SK-N-SH (cell line): ENCODE data around the gene GSTCD. TPM values are rescaled to one million over a fixed set of nuclear protein-coding genes. Genes with fewer than 3 reads are reported as not detected.

ENCODE experiments used
- CTCF ChIA-PET: fragments of 300-600, 350-600 bp; formaldehyde crosslinking; extraction: SDS; loops from one replicate; lab custom pipeline; 2021; lab: Yijun Ruan, JAX
- POLR2A ChIA-PET: fragments of 350-600 bp; sonication (Branson Sonifier 250); formaldehyde crosslinking; extraction: SDS; loops from one replicate; lab custom pipeline; 2020; ENCODE audit warnings: antibody characterized with exemption, inconsistent platforms; lab: Yijun Ruan, JAX
- DNase-seq: peaks from one replicate; pipeline ENCODE4 v3.0.0; 2012
- H2AFZ ChIP-seq: fragments of 200-600 bp; sonication (generic); 2 replicates; pipeline ENCODE4 v1.8.1; 2016; ENCODE audit warnings: antibody characterized with exemption, mild to moderate bottlenecking, low read depth
- H3F3A ChIP-seq: fragments of 200-600 bp; sonication (generic); replicated peaks from 2 replicates; pipeline ENCODE3; 2016; ENCODE audit warnings: antibody characterized with exemption, mild to moderate bottlenecking; ENCODE audit not compliant: insufficient read depth
- H3K27ac ChIP-seq, 2 experiments: fragments of 200-500 bp in 1 of 2; fragments of 200-600 bp in 1 of 2; sonication (Bioruptor generic) in 1 of 2; sonication (generic), shearing (Covaris generic) in 1 of 2; 2 replicates each; pipeline versions ENCODE4 v1.5.1 to v1.6.1; 2014 to 2016; ENCODE audit warnings: low read depth in 2 of 2, inconsistent platforms in 1 of 2, low read length in 1 of 2, mild to moderate bottlenecking in 1 of 2, mixed read lengths in 1 of 2
- H3K27me3 ChIP-seq: fragments of 200-600 bp; sonication (generic), shearing (Covaris generic); 2 replicates; pipeline ENCODE4 v1.6.1; 2016; ENCODE audit warnings: mixed run types; ENCODE audit not compliant: insufficient read depth
- H3K36me3 ChIP-seq, 2 experiments: fragments of 200-500 bp in 1 of 2; fragments of 200-600 bp in 1 of 2; sonication (Bioruptor generic) in 1 of 2; sonication (generic) in 1 of 2; replicated peaks in 1 of 2; 2 replicates each; pipeline versions ENCODE3 to v1.5.1; 2014 to 2016; ENCODE audit warnings: low read length in 1 of 2, mild to moderate bottlenecking in 1 of 2; ENCODE audit not compliant: insufficient read depth in 2 of 2, control insufficient read depth in 1 of 2
- H3K4me1 ChIP-seq, 2 experiments: fragments of 200-500 bp in 1 of 2; fragments of 200-600 bp in 1 of 2; sonication (Bioruptor generic) in 1 of 2; sonication (generic), shearing (Covaris generic) in 1 of 2; 2 replicates each; pipeline versions ENCODE4 v1.5.1 to v1.6.1; 2014 to 2016; ENCODE audit warnings: low read depth in 1 of 2, low read length in 1 of 2, mixed run types in 1 of 2; ENCODE audit not compliant: insufficient read depth in 2 of 2, control insufficient read depth in 1 of 2
- H3K4me2 ChIP-seq: fragments of 200-600 bp; sonication (generic), shearing (Covaris generic); 2 replicates; pipeline ENCODE4 v1.6.1; 2017; ENCODE audit warnings: mixed run types
- H3K4me3 ChIP-seq, 2 experiments: fragments of 200-500 bp in 1 of 2; fragments of 200-600 bp in 1 of 2; sonication (Bioruptor generic) in 1 of 2; sonication (generic), shearing (Covaris generic) in 1 of 2; 2 replicates each; pipeline versions ENCODE4 v1.5.1 to v1.8.1; 2014 to 2016; ENCODE audit warnings: low read depth in 2 of 2, inconsistent platforms in 1 of 2, low read length in 1 of 2, mild to moderate bottlenecking in 1 of 2, mixed read lengths in 1 of 2, moderate library complexity in 1 of 2
- H3K79me2 ChIP-seq: fragments of 200-600 bp; sonication (generic); 2 replicates; pipeline ENCODE4 v1.8.1; 2017; ENCODE audit warnings: mild to moderate bottlenecking; ENCODE audit not compliant: insufficient read depth
- H3K9ac ChIP-seq: fragments of 200-600 bp; sonication (generic); 2 replicates; pipeline ENCODE4 v1.6.1; 2017; ENCODE audit warnings: mixed run types
- H3K9me2 ChIP-seq: fragments of 200-600 bp; sonication (generic); 2 replicates; pipeline ENCODE4 v1.6.1; 2017; ENCODE audit warnings: mixed run types
- H3K9me3 ChIP-seq: fragments of 200-600 bp; sonication (generic); 2 replicates; pipeline ENCODE4 v1.6.1; 2017; ENCODE audit warnings: mixed run types, mild to moderate bottlenecking, moderate library complexity
- H4K20me1 ChIP-seq: fragments of 200-600 bp; sonication (generic); 2 replicates; pipeline ENCODE4 v1.6.1; 2017; ENCODE audit warnings: mild to moderate bottlenecking, mixed run types; ENCODE audit not compliant: insufficient read depth
- CHD2 ChIP-seq: fragments of 150-350 bp; IDR thresholded peaks from 2 replicates; pipeline ENCODE4 v1.6.1; 2018; ENCODE audit warnings: low read length; ENCODE audit not compliant: partially characterized antibody
- CTCF ChIP-seq: fragments of 200-600 bp; sonication (generic); IDR thresholded peaks from 2 replicates; pipeline ENCODE4 v1.6.1; 2017; ENCODE audit warnings: antibody characterized with exemption, mild to moderate bottlenecking, moderate library complexity
- ELF1 ChIP-seq: IDR thresholded peaks from 2 replicates; pipeline ENCODE4 v1.4.0; 2012
- EP300 ChIP-seq, 2 experiments: IDR thresholded peaks; 2 replicates each; pipeline versions ENCODE4 v1.4.0 to v1.6.1; 2012; ENCODE audit warnings: borderline replicate concordance in 1 of 2, low read depth in 1 of 2, low read length in 1 of 2
- FOXJ3 ChIP-seq: sonication (generic); formaldehyde crosslinking; IDR thresholded peaks from 2 replicates; pipeline ENCODE4 v1.5.1; 2020; ENCODE audit warnings: mild to moderate bottlenecking, missing genetic modification reagents
- FOXM1 ChIP-seq: IDR thresholded peaks from 2 replicates; pipeline ENCODE4 v1.4.0; 2012; ENCODE audit warnings: low read depth, mild to moderate bottlenecking
- GABPA ChIP-seq: IDR thresholded peaks from 2 replicates; pipeline ENCODE4 v1.4.0; 2012; ENCODE audit warnings: low read depth, mild to moderate bottlenecking
- GATA2 ChIP-seq: sonication (generic); formaldehyde crosslinking; IDR thresholded peaks from 2 replicates; pipeline ENCODE4 v1.5.0; 2020; ENCODE audit warnings: mild to moderate bottlenecking, missing genetic modification reagents
- IRF3 ChIP-seq: fragments of 150-350 bp; IDR thresholded peaks from 2 replicates; pipeline ENCODE4 v1.6.1; 2016; ENCODE audit warnings: mild to moderate bottlenecking, low read depth, low read length
- MXI1 ChIP-seq: IDR thresholded peaks from 2 replicates; pipeline ENCODE4 v1.6.1; 2012; ENCODE audit warnings: mild to moderate bottlenecking, low read depth, low read length, improper control_type of control experiment
- NFIC ChIP-seq: IDR thresholded peaks from 2 replicates; pipeline ENCODE4 v1.4.0; 2012; ENCODE audit warnings: borderline replicate concordance
- PBX3 ChIP-seq: IDR thresholded peaks from 2 replicates; pipeline ENCODE4; 2012
- POLR2AphosphoS5 ChIP-seq: IDR thresholded peaks from 2 replicates; pipeline ENCODE4 v1.6.1; 2012; ENCODE audit warnings: low read depth, low read length
- RAD21 ChIP-seq: IDR thresholded peaks from 2 replicates; pipeline ENCODE4 v1.6.1; 2012; ENCODE audit warnings: mild to moderate bottlenecking, low read length
- RCOR1 ChIP-seq: fragments of 150-350 bp; IDR thresholded peaks from 2 replicates; pipeline ENCODE4 v1.6.1; 2017; ENCODE audit warnings: antibody characterized with exemption, low read length
- SIN3A ChIP-seq: IDR thresholded peaks from 2 replicates; pipeline ENCODE4 v1.6.1; 2012; ENCODE audit warnings: low read depth, mild to moderate bottlenecking, low read length, moderate library complexity, borderline replicate concordance
- SMC3 ChIP-seq: IDR thresholded peaks from 2 replicates; pipeline ENCODE4 v1.6.1; 2012; ENCODE audit warnings: low read depth, low read length, improper control_type of control experiment
- TAF1 ChIP-seq: IDR thresholded peaks from 2 replicates; pipeline ENCODE4 v1.6.1; 2012; ENCODE audit warnings: low read depth, mild to moderate bottlenecking, low read length, moderate library complexity, borderline replicate concordance
- TCF12 ChIP-seq: IDR thresholded peaks from 2 replicates; pipeline ENCODE4 v1.4.0; 2012
- TEAD4 ChIP-seq: IDR thresholded peaks from 2 replicates; pipeline ENCODE4 v1.4.0; 2012; ENCODE audit warnings: mild to moderate bottlenecking, borderline replicate concordance; ENCODE audit not compliant: insufficient read depth
- USF1 ChIP-seq: IDR thresholded peaks from 2 replicates; pipeline ENCODE4 v1.4.0; 2012; ENCODE audit warnings: low read depth, borderline replicate concordance
- USF2 ChIP-seq: fragments of 150-350 bp; IDR thresholded peaks from 2 replicates; pipeline ENCODE4 v1.6.1; 2017; ENCODE audit warnings: antibody characterized with exemption, low read length, low read depth, borderline replicate concordance
- YY1 ChIP-seq: IDR thresholded peaks from 2 replicates; pipeline ENCODE4 v1.4.0; 2012; ENCODE audit warnings: low read depth, mild to moderate bottlenecking
- ZBTB33 ChIP-seq: IDR thresholded peaks from 2 replicates; pipeline ENCODE4 v1.4.0; 2012; ENCODE audit warnings: low read depth, borderline replicate concordance
- WGBS: methylation state at CpG from one replicate; pipeline ENCODE4 v1.1.6; 2017; ENCODE audit warnings: low lambda C conversion rate; 5-methylcytosine and 5-hydroxymethylcytosine counted together
- polyA plus RNA-seq, 3 experiments: library from polyadenylated mRNA; depleted of rRNA; stranded (reverse); fragments of >200 nt; gene quantifications; 2 replicates each; pipeline ENCODE4 v1.2.3, GENCODE V29; 2012

The GSTCD gene
- 4.8 and 7.1 TPM in 2 replicates for polyA plus RNA-seq (2012; rRNA removed)
- polyA plus RNA-seq (2012; cell fraction: cytosol; rRNA removed) = 6.7 and 7.3 TPM in 2 replicates
- polyA plus RNA-seq (2012; cell fraction: nucleus; rRNA removed) = 6.2 and 6.6 TPM in 2 replicates

- ChIA-PET POLR2A (no interaction called here), CTCF (interaction anchor here (0.7 to 1.7 kb wide), 4 partner anchors 187 to 620 kb away, joined by 3 to 6 read pairs (median 3); partner anchors contain the start of gene PPA2)
- Histone ChIP-seq H3K4me1 (peaks cover 12 to 18% of the 10 kb centered on the region in 2 experiments; a peak in 2 of 4 replicates), H3K27me3 (no peaks in the 10 kb centered on the region), H3K4me3 (peak within 1 kb of the TSS; percentile 73 to 97), H3K79me2 (peaks cover 89% of the 10 kb centered on the region), H3K27ac (peak within 1 kb of the TSS; percentile 81 to 90), H2AFZ (peak within 1 kb of the TSS; percentile 90), H3K4me2 (peak within 1 kb of the TSS; percentile 80), H3K9me2 (no peaks in the 10 kb centered on the region), H3K9ac (peak within 1 kb of the TSS; percentile 76), H3K9me3 (no peaks in the 10 kb centered on the region), H3K36me3 (peaks cover 3 to 14% of the 10 kb centered on the region in 2 experiments), H4K20me1 (no peaks in the 10 kb centered on the region), H3F3A (peaks cover 21% of the 10 kb centered on the region)
- DNase-seq = peak; percentile 86
- WGBS = 0% methylated on average over 24 of the region's 63 CpGs
- peak; percentile 97 for TF ChIP-seq GABPA
- peak; percentile 42 for TF ChIP-seq IRF3
- TF ChIP-seq USF1 = peak; percentile 60
- TF ChIP-seq FOXM1 = no peak; the same call in 1 of the 2 replicates
- peak; percentile 96 for TF ChIP-seq POLR2AphosphoS5
- no peak for TF ChIP-seq RAD21
- no peak for TF ChIP-seq CTCF
- peak; percentile 95 for TF ChIP-seq CHD2
- TF ChIP-seq RCOR1 = peak; percentile 86
- peak; percentile 43; the same call in 1 of the 2 replicates for TF ChIP-seq TCF12
- peak; percentile 71 for TF ChIP-seq MXI1
- TF ChIP-seq NFIC = peak; percentile 45; the same call in 1 of the 2 replicates
- TF ChIP-seq ZBTB33 = peak; percentile 58; the same call in 1 of the 2 replicates
- TF ChIP-seq TEAD4 = no peak
- peak; percentile 98; the same call in 1 of the 2 replicates for TF ChIP-seq SIN3A
- peak; percentile 23; the same call in 1 of the 2 replicates for TF ChIP-seq SMC3
- peak; percentile 81 for TF ChIP-seq YY1
- 0 out of 2 replicates have a peak, but pooled peaks have one; percentile 18 for TF ChIP-seq USF2
- peak; percentile 59; the same call in 1 of the 2 replicates for TF ChIP-seq FOXJ3 (CRISPR knock-in tag)
- TF ChIP-seq GATA2 = peak; percentile 28; the same call in 1 of the 2 replicates
- peak; percentile 60; the same call in 1 of the 2 replicates for TF ChIP-seq PBX3
- TF ChIP-seq ELF1 = peak; percentile 88
- TF ChIP-seq EP300 (IDR thresholded peaks at IDR 0.05; ENCODE audit: borderline replicate concordance in 1 of 2, low read depth in 1 of 2, low read length in 1 of 2) = peak; percentile 54 to 66; a peak in 2 of 4 replicates
- peak; percentile 98 for TF ChIP-seq TAF1
Measured at GRCh38 chr4:105708181-105709080, at the start of gene GSTCD, which contains the start of gene INTS12. Gene GSTCD, plus strand, starts transcription at chr4:105708784. Its CDS starts 8,830 bp downstream, at chr4:105717614. Gene INTS12, minus strand, starts transcription at chr4:105708689. Its CDS starts 8,684 bp downstream, at chr4:105700005.
